Bronchial epithelial cell (primary cell): ENCODE data around the gene OTOGL. TPM values are rescaled to one million over a fixed set of nuclear protein-coding genes. Genes with fewer than 3 reads are reported as not detected.
A peak's percentile ranks its signal among the peaks of the same experiment; 100 is the strongest.

Source experiments
- DNase-seq: peaks from one replicate; pipeline ENCODE4 v3.0.0-alpha.2; 2010; ENCODE audit warnings: low read depth
- FAIRE-seq: peaks from 2 replicates; lab custom pipeline; 2011; peaks lifted over from hg19 to GRCh38; lab: Jason Lieb, UNC
- H3K27me3 ChIP-seq: 2 replicates; pipeline ENCODE4 v1.5.1; 2011; ENCODE audit warnings: low read length; ENCODE audit not compliant: control insufficient read depth, insufficient read depth
- H3K36me3 ChIP-seq: 2 replicates; pipeline ENCODE4 v1.5.1; 2011; ENCODE audit warnings: low read length; ENCODE audit not compliant: control insufficient read depth, insufficient read depth
- H3K4me3 ChIP-seq: 2 replicates; pipeline ENCODE4 v1.5.1; 2011; ENCODE audit warnings: mild to moderate bottlenecking, low read depth, low read length, control low read depth
- CTCF ChIP-seq: IDR thresholded peaks from 2 replicates; pipeline ENCODE4 v1.5.1; 2011; ENCODE audit warnings: mild to moderate bottlenecking, moderate library complexity, low read length, control low read depth, inconsistent platforms; ENCODE audit not compliant: insufficient read depth, severe bottlenecking
- total RNA-seq: library from RNA; depleted of rRNA; stranded (reverse); fragments of >200 nt; gene quantifications from 2 replicates; pipeline ENCODE4 v1.2.1, GENCODE V29; 2014

OTOGL gene
- total RNA-seq, 1 donor from 2014 or later, result not detected

GRCh38 chr12:80086025-80086424, 13.3 kb upstream of the OTOGL start:
- no peak for FAIRE-seq
- DNase-seq, result peak; percentile 20

GRCh38 chr12:80087486-80088213, 11.7 kb upstream of the OTOGL start:
- H3K27me3 ChIP-seq, result no peaks in the 10 kb centered on the region
- H3K4me3 ChIP-seq, result no peak overlapping the region
- TF ChIP-seq CTCF, result no peak
- no peak for FAIRE-seq
- DNase-seq, result no peak
- no peaks in the 10 kb centered on the region for H3K36me3 ChIP-seq

More at GRCh38 chr12:80086025-80086424, 13.3 kb upstream of the OTOGL start:
- Histone ChIP-seq H3K4me3 (no peak overlapping the region), H3K27me3 (no peaks in the 10 kb centered on the region), H3K36me3 (no peaks in the 10 kb centered on the region)
- no peak for TF ChIP-seq CTCF

- FAIRE-seq (no peak), DNase-seq (peak; percentile 57)
- Histone ChIP-seq H3K36me3 (no peaks in the 10 kb centered on the region), H3K4me3 (no peak overlapping the region), H3K27me3 (no peaks in the 10 kb centered on the region)
- no peak for TF ChIP-seq CTCF
Measured at GRCh38 chr12:80100591-80100990, 1.3 kb downstream of the OTOGL start.

- Histone ChIP-seq H3K36me3 (no peaks in the 10 kb centered on the region), H3K27me3 (no peaks in the 10 kb centered on the region), H3K4me3 (no peak overlapping the region)
- TF ChIP-seq CTCF, result no peak
- peak; percentile 93 for DNase-seq
- no peak for FAIRE-seq
Measured at GRCh38 chr12:80101126-80101525, 1.8 kb downstream of the OTOGL start.

- DNase-seq (no peak), FAIRE-seq (no peak)
- Histone ChIP-seq H3K4me3 (no peak overlapping the region), H3K27me3 (no peaks in the 10 kb centered on the region), H3K36me3 (no peaks in the 10 kb centered on the region)
- TF ChIP-seq CTCF, result no peak
Measured at GRCh38 chr12:80107221-80107620, 7.9 kb downstream of the OTOGL start.

GRCh38 chr12:80116735-80117134, 17.4 kb downstream of the OTOGL start:
- H3K36me3 ChIP-seq, result no peaks in the 10 kb centered on the region
- FAIRE-seq (no peak), DNase-seq (no peak)
- no peak for TF ChIP-seq CTCF
- H3K27me3 ChIP-seq, result no peaks in the 10 kb centered on the region
- H3K4me3 ChIP-seq, result no peak overlapping the region
